Glutamatergic neuron (in vitro differentiated cells): Measurements from ENCODE around the gene PRR36. TPM values are rescaled to one million over a fixed set of nuclear protein-coding genes. Genes with fewer than 3 reads are reported as not detected.
"Not testable (repeated sequence)": the region's sequence is repeated elsewhere in the genome, so short reads cannot be mapped to it uniquely, and the experiment has no call there.

ENCODE experiments used
- DNase-seq: peaks from one replicate; pipeline ENCODE4 v3.0.0; 2022
- H3K27ac Mint-ChIP-seq: one replicate; pipeline ENCODE4 v1.8.0; 2020; ENCODE audit warnings: mild to moderate bottlenecking, mixed read lengths, inconsistent platforms; ENCODE audit not compliant: unreplicated experiment
- H3K27me3 Mint-ChIP-seq: one replicate; pipeline ENCODE4 v1.8.0; 2020; ENCODE audit warnings: mild to moderate bottlenecking, moderate library complexity, mixed read lengths, inconsistent platforms; ENCODE audit not compliant: unreplicated experiment
- H3K36me3 Mint-ChIP-seq: one replicate; pipeline ENCODE4 v1.8.0; 2020; ENCODE audit warnings: mild to moderate bottlenecking, mixed read lengths, inconsistent platforms; ENCODE audit not compliant: unreplicated experiment
- H3K4me1 Mint-ChIP-seq: one replicate; pipeline ENCODE4 v1.8.0; 2020; ENCODE audit warnings: mild to moderate bottlenecking, low read depth, mixed read lengths, inconsistent platforms; ENCODE audit not compliant: unreplicated experiment
- H3K4me3 Mint-ChIP-seq: one replicate; pipeline ENCODE4 v1.8.0; 2020; ENCODE audit warnings: mild to moderate bottlenecking, mixed read lengths, inconsistent platforms; ENCODE audit not compliant: unreplicated experiment
- H3K9me3 Mint-ChIP-seq: one replicate; pipeline ENCODE4 v1.8.0; 2020; ENCODE audit warnings: mild to moderate bottlenecking, moderate library complexity, mixed read lengths, inconsistent platforms; ENCODE audit not compliant: unreplicated experiment
- total RNA-seq: library from RNA; stranded (reverse); fragmentation: NEBNext Ultra II Directional; extraction: Animal tissue kit (Norgen Biotek cat#: 25700); gene quantifications from one replicate; pipeline ENCODE4 v1.2.1, GENCODE V29; 2021; ENCODE audit not compliant: unreplicated experiment
- TF ChIP-seq, protein P1 (sequence below): fragments of 200-600 bp; sonication (generic); IDR thresholded peaks from one replicate; pipeline ENCODE4 v1.5.0; 2021; ENCODE audit not compliant: partially characterized antibody, unreplicated experiment

PRR36 gene
- total RNA-seq, 1 donor from 2014 or later = 37.4 TPM

DNA sequence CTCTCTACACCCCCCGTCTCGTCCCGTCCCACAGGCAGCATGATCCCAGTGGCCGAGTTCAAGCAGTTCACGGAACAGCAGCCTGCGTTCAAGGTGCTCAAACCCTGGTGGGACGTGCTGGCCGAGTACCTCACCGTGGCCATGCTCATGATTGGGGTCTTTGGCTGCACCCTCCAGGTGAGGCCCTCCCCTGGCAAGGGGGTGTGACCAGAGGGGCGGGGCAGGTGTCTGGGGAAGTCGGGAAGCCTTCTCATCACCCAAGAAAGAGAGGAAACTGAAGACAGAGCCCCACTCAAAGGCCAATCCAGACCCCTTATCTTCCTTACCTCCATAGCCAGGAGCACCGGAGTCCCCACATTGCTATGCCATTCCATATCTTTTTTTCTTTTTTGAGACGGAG, 21.4 kb upstream of the PRR36 start:
- no peaks in the 10 kb centered on the region for H3K4me1 Mint-ChIP-seq
- H3K27me3 Mint-ChIP-seq = peaks cover 3% of the 10 kb centered on the region
- H3K27ac Mint-ChIP-seq = no peak overlapping the region
- H3K9me3 Mint-ChIP-seq = no peaks in the 10 kb centered on the region
- no peaks in the 10 kb centered on the region for H3K36me3 Mint-ChIP-seq
- TF ChIP-seq, protein P1, sequence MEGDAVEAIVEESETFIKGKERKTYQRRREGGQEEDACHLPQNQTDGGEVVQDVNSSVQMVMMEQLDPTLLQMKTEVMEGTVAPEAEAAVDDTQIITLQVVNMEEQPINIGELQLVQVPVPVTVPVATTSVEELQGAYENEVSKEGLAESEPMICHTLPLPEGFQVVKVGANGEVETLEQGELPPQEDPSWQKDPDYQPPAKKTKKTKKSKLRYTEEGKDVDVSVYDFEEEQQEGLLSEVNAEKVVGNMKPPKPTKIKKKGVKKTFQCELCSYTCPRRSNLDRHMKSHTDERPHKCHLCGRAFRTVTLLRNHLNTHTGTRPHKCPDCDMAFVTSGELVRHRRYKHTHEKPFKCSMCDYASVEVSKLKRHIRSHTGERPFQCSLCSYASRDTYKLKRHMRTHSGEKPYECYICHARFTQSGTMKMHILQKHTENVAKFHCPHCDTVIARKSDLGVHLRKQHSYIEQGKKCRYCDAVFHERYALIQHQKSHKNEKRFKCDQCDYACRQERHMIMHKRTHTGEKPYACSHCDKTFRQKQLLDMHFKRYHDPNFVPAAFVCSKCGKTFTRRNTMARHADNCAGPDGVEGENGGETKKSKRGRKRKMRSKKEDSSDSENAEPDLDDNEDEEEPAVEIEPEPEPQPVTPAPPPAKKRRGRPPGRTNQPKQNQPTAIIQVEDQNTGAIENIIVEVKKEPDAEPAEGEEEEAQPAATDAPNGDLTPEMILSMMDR = no peak
- DNase-seq = no peak
- H3K4me3 Mint-ChIP-seq = no peak overlapping the region

DNA sequence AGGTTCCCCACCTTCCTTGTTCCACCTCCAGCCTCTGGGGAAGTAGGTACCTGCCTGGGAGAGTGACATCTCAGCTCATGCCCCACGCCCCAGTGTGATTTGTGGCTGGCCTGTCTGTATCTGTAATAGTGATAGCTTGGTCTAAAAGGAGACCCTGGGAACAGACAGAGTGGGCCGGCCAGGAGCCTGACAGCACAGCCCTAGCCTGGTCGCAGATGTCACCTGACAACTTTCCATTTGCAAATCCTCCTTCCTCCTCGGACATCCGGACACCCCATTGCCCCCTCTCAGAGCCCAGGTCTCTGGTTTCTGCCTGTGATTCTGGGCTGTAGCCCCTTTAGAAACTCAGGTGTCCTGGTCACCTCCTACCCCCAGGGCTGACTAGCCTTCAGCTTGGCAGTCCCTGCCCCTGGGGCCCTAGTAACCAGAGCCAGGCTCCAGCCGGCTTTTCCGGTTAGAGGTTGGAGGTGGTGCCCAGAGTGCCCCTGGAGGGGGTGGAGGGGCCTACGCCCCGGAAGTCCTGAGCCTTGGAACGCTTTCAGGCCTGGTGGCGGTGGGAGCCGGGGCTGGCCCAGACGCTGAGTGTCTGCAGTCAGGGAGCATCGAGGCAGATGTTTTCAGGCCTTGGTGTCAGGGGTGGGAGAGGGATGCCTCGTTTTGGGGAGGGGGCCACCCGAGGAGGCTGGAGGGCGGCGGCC, 20.6 kb upstream of the PRR36 start:
- Mint-ChIP-seq H3K27ac (no peak overlapping the region), H3K4me3 (no peak overlapping the region), H3K36me3 (no peaks in the 10 kb centered on the region), H3K9me3 (no peaks in the 10 kb centered on the region), H3K27me3 (peaks cover 2% of the 10 kb centered on the region), H3K4me1 (no peaks in the 10 kb centered on the region)
- no peak for DNase-seq
- TF ChIP-seq, protein P1 = no peak

DNA sequence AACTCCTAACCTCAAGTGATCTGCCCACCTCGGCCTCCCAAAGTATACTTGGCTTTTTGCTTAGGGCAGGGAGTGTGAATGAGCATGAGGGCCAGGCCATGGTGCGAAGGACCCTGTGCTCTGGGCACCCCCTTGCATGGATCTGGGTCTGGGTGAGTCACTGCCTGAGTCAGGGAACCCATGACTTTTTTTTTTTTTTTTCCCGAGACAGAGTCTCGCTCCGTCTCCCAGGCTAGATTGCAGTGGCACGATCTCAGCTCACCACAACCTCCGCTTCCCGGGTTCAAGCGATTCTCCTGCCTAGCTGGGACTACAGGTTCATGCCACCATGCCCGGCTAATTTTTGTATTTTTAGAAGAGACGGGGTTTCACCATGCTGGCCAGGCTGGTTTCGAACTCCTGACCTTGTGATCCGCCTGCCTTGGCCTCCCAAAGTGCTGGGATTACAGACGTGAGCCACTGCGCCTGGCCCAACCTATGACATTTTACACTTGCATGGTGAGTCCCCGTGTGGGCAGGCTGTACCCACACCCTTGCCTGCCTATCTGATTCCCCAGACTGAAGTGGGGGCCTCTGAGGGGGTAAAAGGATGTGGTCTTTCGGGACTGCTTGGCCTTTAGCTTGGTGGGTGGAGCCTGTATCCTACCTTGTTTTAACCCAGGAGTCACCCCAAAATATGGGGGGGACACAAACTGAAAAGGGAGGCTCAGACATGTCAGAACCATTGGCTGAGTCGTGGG, 19.3 kb upstream of the PRR36 start:
- H3K36me3 Mint-ChIP-seq, H3K9me3 Mint-ChIP-seq, H3K27me3 Mint-ChIP-seq, H3K27ac Mint-ChIP-seq, H3K4me1 Mint-ChIP-seq, DNase-seq, H3K4me3 Mint-ChIP-seq: not testable (repeated sequence)

DNA sequence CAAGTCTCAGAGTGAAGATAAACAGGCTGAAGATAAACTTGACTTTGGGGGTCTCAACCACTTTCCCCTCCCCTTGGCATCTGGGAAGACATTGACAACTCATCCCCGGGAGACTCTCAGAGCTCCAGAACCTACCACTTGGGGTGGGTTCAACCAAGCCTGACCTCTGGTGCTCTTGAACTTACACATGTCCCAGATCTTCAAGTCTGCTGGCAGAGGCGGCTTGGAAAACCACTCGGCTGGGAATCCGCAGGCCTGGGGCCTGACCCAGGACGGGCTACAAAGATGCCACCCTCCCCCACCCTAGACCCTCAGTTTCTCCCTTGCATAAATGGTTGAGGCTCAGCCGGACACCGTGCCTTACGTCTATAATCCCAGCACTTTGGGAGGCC, 14.6 kb upstream of the PRR36 start:
- H3K4me3 Mint-ChIP-seq = peak overlapping the region; percentile 38
- H3K9me3 Mint-ChIP-seq = peaks cover 3% of the 10 kb centered on the region
- TF ChIP-seq, protein P1 = no peak
- H3K36me3 Mint-ChIP-seq = no peaks in the 10 kb centered on the region
- H3K4me1 Mint-ChIP-seq = no peaks in the 10 kb centered on the region
- no peak for DNase-seq
- peaks cover 6% of the 10 kb centered on the region for H3K27me3 Mint-ChIP-seq
- no peak overlapping the region for H3K27ac Mint-ChIP-seq

DNA sequence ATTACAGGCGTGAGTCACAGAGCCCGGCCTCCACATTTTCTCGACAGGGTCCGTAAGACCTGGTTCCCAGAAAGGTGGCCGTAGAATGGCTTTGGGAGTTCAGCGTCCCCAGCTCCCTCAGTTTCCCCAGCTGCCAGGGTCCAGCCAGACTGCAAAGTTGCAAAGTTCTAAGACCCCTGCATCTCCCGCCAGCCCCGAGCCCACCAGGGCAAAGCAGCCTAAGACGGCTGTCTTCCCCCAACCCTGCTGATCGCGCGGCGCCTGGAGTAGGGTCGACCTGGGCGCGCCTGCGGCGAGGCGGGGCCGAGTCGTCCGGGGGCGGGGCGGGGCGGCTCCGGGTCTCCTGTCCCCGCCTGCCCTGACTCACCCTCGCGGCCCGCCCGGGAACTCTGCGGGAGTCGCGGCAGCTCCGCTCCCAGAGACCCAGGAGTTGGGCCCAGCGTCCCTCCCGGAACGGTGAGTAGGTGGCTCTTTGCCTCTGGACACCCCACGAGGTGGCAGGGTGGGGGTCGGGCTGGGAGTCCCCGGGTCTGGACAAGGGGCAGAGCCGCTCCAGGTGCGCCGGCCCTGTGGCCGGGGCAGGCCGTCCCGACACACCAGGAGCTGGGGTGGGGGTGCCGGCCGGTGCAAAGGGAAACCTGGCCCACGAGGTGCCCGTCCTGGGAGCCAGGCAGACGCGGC, 14.1 kb upstream of the PRR36 start, which contains the start of gene LRRC8E:
LRRC8E (plus strand) TSS at position 366 of the 681 bp plus-strand sequence. CDS start 7,094 bp downstream, outside the sequence.
- Mint-ChIP-seq H3K4me3 (peak within 1 kb of the TSS; percentile 38), H3K36me3 (no peaks in the 10 kb centered on the region), H3K4me1 (no peaks in the 10 kb centered on the region), H3K9me3 (peaks cover 3% of the 10 kb centered on the region), H3K27me3 (peaks cover 6% of the 10 kb centered on the region), H3K27ac (no peak within 1 kb of the TSS)
- peak; percentile 67 for DNase-seq
- TF ChIP-seq, protein P1 = no peak
